ENCODE data around the gene MMP3. TPM values are rescaled to one million over a fixed set of nuclear protein-coding genes. Genes with fewer than 3 reads are reported as not detected.

Gene MMP3
- total and polyA plus RNA-seq, 9 of the 15 experiments (the other 6 are each of a cell fraction or from before 2014, with no cell fraction given), result not detected

DNA sequence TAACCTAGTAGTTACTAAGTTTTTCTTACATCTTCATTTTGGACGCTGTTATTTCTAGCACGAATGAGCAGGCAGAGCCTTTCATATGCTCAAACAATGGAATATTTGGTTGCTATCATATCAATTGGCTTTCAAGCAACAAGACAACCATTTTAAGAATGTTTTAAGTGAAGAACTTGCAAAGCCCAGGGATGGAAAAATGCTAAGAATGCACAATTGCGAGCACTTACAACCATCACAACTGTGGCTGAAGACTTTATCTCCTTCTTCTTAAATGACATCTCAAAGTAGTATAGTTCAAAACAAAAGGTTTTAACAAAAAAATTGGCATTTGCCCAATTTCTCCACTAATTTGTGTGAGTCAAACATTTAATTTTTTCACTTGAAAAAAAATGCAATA is 37.1 kb downstream of the MMP3 start (continued):
- TF ChIP-seq, protein P1, sequence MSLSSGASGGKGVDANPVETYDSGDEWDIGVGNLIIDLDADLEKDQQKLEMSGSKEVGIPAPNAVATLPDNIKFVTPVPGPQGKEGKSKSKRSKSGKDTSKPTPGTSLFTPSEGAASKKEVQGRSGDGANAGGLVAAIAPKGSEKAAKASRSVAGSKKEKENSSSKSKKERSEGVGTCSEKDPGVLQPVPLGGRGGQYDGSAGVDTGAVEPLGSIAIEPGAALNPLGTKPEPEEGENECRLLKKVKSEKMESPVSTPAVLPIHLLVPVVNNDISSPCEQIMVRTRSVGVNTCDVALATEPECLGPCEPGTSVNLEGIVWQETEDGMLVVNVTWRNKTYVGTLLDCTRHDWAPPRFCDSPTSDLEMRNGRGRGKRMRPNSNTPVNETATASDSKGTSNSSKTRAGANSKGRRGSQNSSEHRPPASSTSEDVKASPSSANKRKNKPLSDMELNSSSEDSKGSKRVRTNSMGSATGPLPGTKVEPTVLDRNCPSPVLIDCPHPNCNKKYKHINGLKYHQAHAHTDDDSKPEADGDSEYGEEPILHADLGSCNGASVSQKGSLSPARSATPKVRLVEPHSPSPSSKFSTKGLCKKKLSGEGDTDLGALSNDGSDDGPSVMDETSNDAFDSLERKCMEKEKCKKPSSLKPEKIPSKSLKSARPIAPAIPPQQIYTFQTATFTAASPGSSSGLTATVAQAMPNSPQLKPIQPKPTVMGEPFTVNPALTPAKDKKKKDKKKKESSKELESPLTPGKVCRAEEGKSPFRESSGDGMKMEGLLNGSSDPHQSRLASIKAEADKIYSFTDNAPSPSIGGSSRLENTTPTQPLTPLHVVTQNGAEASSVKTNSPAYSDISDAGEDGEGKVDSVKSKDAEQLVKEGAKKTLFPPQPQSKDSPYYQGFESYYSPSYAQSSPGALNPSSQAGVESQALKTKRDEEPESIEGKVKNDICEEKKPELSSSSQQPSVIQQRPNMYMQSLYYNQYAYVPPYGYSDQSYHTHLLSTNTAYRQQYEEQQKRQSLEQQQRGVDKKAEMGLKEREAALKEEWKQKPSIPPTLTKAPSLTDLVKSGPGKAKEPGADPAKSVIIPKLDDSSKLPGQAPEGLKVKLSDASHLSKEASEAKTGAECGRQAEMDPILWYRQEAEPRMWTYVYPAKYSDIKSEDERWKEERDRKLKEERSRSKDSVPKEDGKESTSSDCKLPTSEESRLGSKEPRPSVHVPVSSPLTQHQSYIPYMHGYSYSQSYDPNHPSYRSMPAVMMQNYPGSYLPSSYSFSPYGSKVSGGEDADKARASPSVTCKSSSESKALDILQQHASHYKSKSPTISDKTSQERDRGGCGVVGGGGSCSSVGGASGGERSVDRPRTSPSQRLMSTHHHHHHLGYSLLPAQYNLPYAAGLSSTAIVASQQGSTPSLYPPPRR (CRISPR knock-in tag; IDR thresholded peaks at IDR 0.05; ENCODE audit: borderline replicate concordance), result no peak
- TF ChIP-seq NR2C2 (CRISPR knock-in tag; IDR thresholded peaks at IDR 0.05) (no peak), NR2C2 (tag; IDR thresholded peaks at IDR 0.05) (no peak), ETV6 (IDR thresholded peaks at IDR 0.05; ENCODE audit: borderline replicate concordance in 1 of 2, low read depth in 2 of 2, low read length in 1 of 2) (no peak), ETV6 (CRISPR knock-in tag; IDR thresholded peaks at IDR 0.05; ENCODE audit: borderline replicate concordance) (no peak), RBBP5 (IDR thresholded peaks at IDR 0.05; ENCODE audit: borderline replicate concordance, insufficient read depth, low read length, poor library complexity, severe bottlenecking) (no peak), ZNF77 (CRISPR knock-in tag; IDR thresholded peaks at IDR 0.05) (no peak)
